ENCODE measurements around the gene NENF. TPM values are rescaled to one million over a fixed set of nuclear protein-coding genes. Genes with fewer than 3 reads are reported as not detected.

Gene NENF
- polyA plus RNA-seq, 1 donor, result 43.6 TPM

Other genes with a start within 250 kb of the NENF start
- 43.5 TPM for gene PPP2R5A, start 147.5 kb upstream of the NENF start, polyA plus RNA-seq
- gene PACC1, start 18.0 kb upstream of the NENF start, polyA plus RNA-seq, result 4.6 TPM
- 71.1 TPM for gene ATF3, start 175.8 kb downstream of the NENF start, polyA plus RNA-seq